ENCODE data around the gene INHBE.

GRCh38 chr12:57469296-57470164 lies 14.4 kb downstream of the INHBE start:
- TF ChIP-seq, protein P1, sequence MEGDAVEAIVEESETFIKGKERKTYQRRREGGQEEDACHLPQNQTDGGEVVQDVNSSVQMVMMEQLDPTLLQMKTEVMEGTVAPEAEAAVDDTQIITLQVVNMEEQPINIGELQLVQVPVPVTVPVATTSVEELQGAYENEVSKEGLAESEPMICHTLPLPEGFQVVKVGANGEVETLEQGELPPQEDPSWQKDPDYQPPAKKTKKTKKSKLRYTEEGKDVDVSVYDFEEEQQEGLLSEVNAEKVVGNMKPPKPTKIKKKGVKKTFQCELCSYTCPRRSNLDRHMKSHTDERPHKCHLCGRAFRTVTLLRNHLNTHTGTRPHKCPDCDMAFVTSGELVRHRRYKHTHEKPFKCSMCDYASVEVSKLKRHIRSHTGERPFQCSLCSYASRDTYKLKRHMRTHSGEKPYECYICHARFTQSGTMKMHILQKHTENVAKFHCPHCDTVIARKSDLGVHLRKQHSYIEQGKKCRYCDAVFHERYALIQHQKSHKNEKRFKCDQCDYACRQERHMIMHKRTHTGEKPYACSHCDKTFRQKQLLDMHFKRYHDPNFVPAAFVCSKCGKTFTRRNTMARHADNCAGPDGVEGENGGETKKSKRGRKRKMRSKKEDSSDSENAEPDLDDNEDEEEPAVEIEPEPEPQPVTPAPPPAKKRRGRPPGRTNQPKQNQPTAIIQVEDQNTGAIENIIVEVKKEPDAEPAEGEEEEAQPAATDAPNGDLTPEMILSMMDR (conservative IDR thresholded peaks at IDR 0.05; ENCODE audit: low read depth in 2 of 2), result no peak
- TF ChIP-seq REST (IDR thresholded peaks at IDR 0.05; ENCODE audit: unreplicated experiment) (no peak), POLR2AphosphoS5 (IDR thresholded peaks at IDR 0.05; ENCODE audit: low read depth) (no peak), EZH2 (IDR thresholded peaks at IDR 0.05; ENCODE audit: low read depth, unreplicated experiment) (no peak), STAT1 (IDR thresholded peaks at IDR 0.05; ENCODE audit: unreplicated experiment) (no peak), NANOG (IDR thresholded peaks at IDR 0.05; ENCODE audit: borderline replicate concordance) (no peak), JUNB (IDR thresholded peaks at IDR 0.05; ENCODE audit: unreplicated experiment) (no peak), ZNF331 (CRISPR knock-in tag; IDR thresholded peaks at IDR 0.05; ENCODE audit: low read depth) (no peak), EZH2phosphoT487 (IDR thresholded peaks at IDR 0.05; ENCODE audit: unreplicated experiment) (no peak)
